Astrocyte of the spinal cord (primary cell): Measurements from ENCODE around the gene TSPAN12.
A peak's percentile ranks its signal among the peaks of the same experiment; 100 is the strongest.
"Not testable (repeated sequence)": the region's sequence is repeated elsewhere in the genome, so short reads cannot be mapped to it uniquely, and the experiment has no call there.

Experiments used
- DNase-seq: peaks from one replicate; pipeline ENCODE4 v3.0.0; 2011; ENCODE audit warnings: low read depth, low spot score
- H3K4me3 ChIP-seq: 2 replicates; pipeline ENCODE4 v1.5.1; 2011; ENCODE audit warnings: low read depth, mild to moderate bottlenecking, low read length, moderate library complexity
- CTCF ChIP-seq: IDR thresholded peaks from 2 replicates; pipeline ENCODE4 v1.5.1; 2012; ENCODE audit warnings: low read depth, mild to moderate bottlenecking, low read length, inconsistent platforms
- in situ Hi-C: cut with HindIII; loops from 2 replicates; pipeline ENCODE4 v1.10.0; 2017; ENCODE audit warnings: low sequenced_read_pairs

The TSPAN12 gene

GRCh38 chr7:120792091-120792860, 65.7 kb downstream of the TSPAN12 start:
- DNase-seq: peak; percentile 69
- in situ Hi-C loops: no loop called here
- no peak overlapping the region for H3K4me3 ChIP-seq
- peak; percentile 99 for TF ChIP-seq CTCF

GRCh38 chr7:120785095-120785494, 72.8 kb downstream of the TSPAN12 start:
- no peak for DNase-seq
- H3K4me3 ChIP-seq: no peak overlapping the region
- no peak for TF ChIP-seq CTCF
- in situ Hi-C loops: no loop called here

GRCh38 chr7:120783721-120784120, 74.2 kb downstream of the TSPAN12 start:
- TF ChIP-seq CTCF: no peak
- no peak overlapping the region for H3K4me3 ChIP-seq
- in situ Hi-C loops: no loop called here
- DNase-seq: no peak

GRCh38 chr7:120783273-120783672, 74.7 kb downstream of the TSPAN12 start:
- no peak overlapping the region for H3K4me3 ChIP-seq
- in situ Hi-C loops: no loop called here
- DNase-seq: no peak
- no peak for TF ChIP-seq CTCF

- DNase-seq, in situ Hi-C loops: not testable (repeated sequence)
Observed at GRCh38 chr7:120781924-120782323, 76.0 kb downstream of the TSPAN12 start.

GRCh38 chr7:120780938-120781337, 77.0 kb downstream of the TSPAN12 start:
- no peak for DNase-seq
- no peak overlapping the region for H3K4me3 ChIP-seq
- in situ Hi-C loops: no loop called here
- no peak for TF ChIP-seq CTCF

More at GRCh38 chr7:120781924-120782323, 76.0 kb downstream of the TSPAN12 start:
- H3K4me3 ChIP-seq: not testable (repeated sequence)

- in situ Hi-C loops, DNase-seq, H3K4me3 ChIP-seq: not testable (repeated sequence)
Observed at GRCh38 chr7:120780451-120780850, 77.5 kb downstream of the TSPAN12 start.

GRCh38 chr7:120779078-120779477, 78.9 kb downstream of the TSPAN12 start:
- in situ Hi-C loops, H3K4me3 ChIP-seq, DNase-seq: not testable (repeated sequence)
